ENCODE data around the gene AUTS2.

- TF ChIP-seq CTCF (conservative IDR thresholded peaks at IDR 0.05 in 1 of 2, IDR thresholded peaks at IDR 0.05 in 1 of 2; ENCODE audit: low read depth in 1 of 2, low read length in 2 of 2) (no peak), EZH2 (IDR thresholded peaks at IDR 0.05; ENCODE audit: low read length, missing control alignments) (no peak)
These were observed 778.3 kb downstream of the AUTS2 start for GRCh38 chr7:70376561-70377031.
